22Rv1 (cell line): ENCODE data around the gene ZPR1.

Experiments used
- CTCF ChIP-seq: fragments of 450-650 bp; IDR thresholded peaks from 2 replicates; pipeline ENCODE4 v1.5.1; 2017; ENCODE audit warnings: mild to moderate bottlenecking
- ZFX ChIP-seq: fragments of 450-650 bp; IDR thresholded peaks from 2 replicates; pipeline ENCODE4 v1.6.1; 2017; ENCODE audit warnings: antibody characterized with exemption, borderline replicate concordance

GRCh38 chr11:116742104-116742503, 45.7 kb downstream of the ZPR1 start:
- TF ChIP-seq CTCF (no peak), ZFX (no peak)
